Activated naive CD8-positive, alpha-beta T cell (primary cell): Measurements from ENCODE around the gene SUSD1.

Experiments
- H3K27ac Mint-ChIP-seq: one replicate; pipeline ENCODE4 v1.8.0; 2021; ENCODE audit warnings: mixed read lengths
- H3K27me3 Mint-ChIP-seq: one replicate; pipeline ENCODE4 v1.8.0; 2021; ENCODE audit warnings: mixed read lengths
- H3K36me3 Mint-ChIP-seq: one replicate; pipeline ENCODE4 v1.8.0; 2021; ENCODE audit warnings: mixed read lengths
- H3K4me1 Mint-ChIP-seq: one replicate; pipeline ENCODE4 v1.8.0; 2021; ENCODE audit warnings: low read depth, mixed read lengths
- H3K4me3 Mint-ChIP-seq: one replicate; pipeline ENCODE4 v1.8.0; 2021; ENCODE audit warnings: mild to moderate bottlenecking, mixed read lengths
- H3K9me3 Mint-ChIP-seq: one replicate; pipeline ENCODE4 v1.8.0; 2021; ENCODE audit warnings: low read depth, mixed read lengths

SUSD1 gene

GRCh38 chr9:112003538-112003937 is 171.6 kb downstream of the SUSD1 start:
- Mint-ChIP-seq H3K9me3 (no peaks in the 10 kb centered on the region), H3K4me3 (no peak overlapping the region), H3K27ac (no peak overlapping the region)

GRCh38 chr9:112002847-112003457 is 172.1 kb downstream of the SUSD1 start:
- Mint-ChIP-seq H3K27me3 (no peaks in the 10 kb centered on the region), H3K9me3 (no peaks in the 10 kb centered on the region), H3K4me1 (peaks cover 36% of the 10 kb centered on the region), H3K4me3 (peak overlapping the region; percentile 40), H3K27ac (peak overlapping the region; percentile 68), H3K36me3 (no peaks in the 10 kb centered on the region)

More at GRCh38 chr9:112003538-112003937, 171.6 kb downstream of the SUSD1 start:
- no peaks in the 10 kb centered on the region for H3K36me3 Mint-ChIP-seq
- H3K27me3 Mint-ChIP-seq, result no peaks in the 10 kb centered on the region
- peaks cover 38% of the 10 kb centered on the region for H3K4me1 Mint-ChIP-seq

- Mint-ChIP-seq H3K4me1 (peaks cover 30% of the 10 kb centered on the region), H3K36me3 (no peaks in the 10 kb centered on the region), H3K9me3 (no peaks in the 10 kb centered on the region), H3K27ac (peak overlapping the region; percentile 68), H3K4me3 (peak overlapping the region; percentile 40), H3K27me3 (no peaks in the 10 kb centered on the region)
Measured at GRCh38 chr9:112002131-112002846, 172.8 kb downstream of the SUSD1 start.

GRCh38 chr9:112000743-112001142 is 174.4 kb downstream of the SUSD1 start:
- Mint-ChIP-seq H3K27me3 (no peaks in the 10 kb centered on the region), H3K27ac (no peak overlapping the region), H3K4me1 (peaks cover 31% of the 10 kb centered on the region), H3K9me3 (no peaks in the 10 kb centered on the region), H3K36me3 (no peaks in the 10 kb centered on the region), H3K4me3 (no peak overlapping the region)

- Mint-ChIP-seq H3K4me3 (no peak overlapping the region), H3K27me3 (no peaks in the 10 kb centered on the region), H3K36me3 (peaks cover 2% of the 10 kb centered on the region), H3K4me1 (peaks cover 37% of the 10 kb centered on the region), H3K9me3 (no peaks in the 10 kb centered on the region), H3K27ac (no peak overlapping the region)
Measured at GRCh38 chr9:111999319-111999718, 175.8 kb downstream of the SUSD1 start.

GRCh38 chr9:111997831-111998230 is 177.3 kb downstream of the SUSD1 start:
- Mint-ChIP-seq H3K36me3 (peaks cover 2% of the 10 kb centered on the region), H3K27me3 (no peaks in the 10 kb centered on the region), H3K27ac (no peak overlapping the region), H3K4me1 (peaks cover 42% of the 10 kb centered on the region), H3K9me3 (no peaks in the 10 kb centered on the region), H3K4me3 (no peak overlapping the region)

GRCh38 chr9:111994831-111995458 is 180.2 kb downstream of the SUSD1 start:
- Mint-ChIP-seq H3K4me1 (peaks cover 37% of the 10 kb centered on the region), H3K27me3 (no peaks in the 10 kb centered on the region), H3K27ac (peak overlapping the region; percentile 94), H3K4me3 (peak overlapping the region; percentile 66), H3K36me3 (peaks cover 2% of the 10 kb centered on the region), H3K9me3 (no peaks in the 10 kb centered on the region)

- Mint-ChIP-seq H3K27me3 (no peaks in the 10 kb centered on the region), H3K9me3 (no peaks in the 10 kb centered on the region), H3K4me3 (peak overlapping the region; percentile 35), H3K36me3 (peaks cover 2% of the 10 kb centered on the region), H3K4me1 (peaks cover 37% of the 10 kb centered on the region), H3K27ac (peak overlapping the region; percentile 87)
Measured at GRCh38 chr9:111993319-111993718, 181.8 kb downstream of the SUSD1 start.

- peak overlapping the region; percentile 21 for H3K4me3 Mint-ChIP-seq
- peaks cover 38% of the 10 kb centered on the region for H3K4me1 Mint-ChIP-seq
- no peaks in the 10 kb centered on the region for H3K27me3 Mint-ChIP-seq
- peak overlapping the region; percentile 78 for H3K27ac Mint-ChIP-seq
- peaks cover 2% of the 10 kb centered on the region for H3K36me3 Mint-ChIP-seq
- H3K9me3 Mint-ChIP-seq, result no peaks in the 10 kb centered on the region
Measured at GRCh38 chr9:111992523-111992922, 182.6 kb downstream of the SUSD1 start.

GRCh38 chr9:111991179-111991578 is 183.9 kb downstream of the SUSD1 start:
- peak overlapping the region; percentile 46 for H3K27ac Mint-ChIP-seq
- H3K4me3 Mint-ChIP-seq, result no peak overlapping the region
- H3K36me3 Mint-ChIP-seq, result peaks cover 2% of the 10 kb centered on the region
- H3K4me1 Mint-ChIP-seq, result peaks cover 47% of the 10 kb centered on the region
- no peaks in the 10 kb centered on the region for H3K9me3 Mint-ChIP-seq
- no peaks in the 10 kb centered on the region for H3K27me3 Mint-ChIP-seq
